Small intestine (tissue), 7 donors: ENCODE measurements around the gene ARAP2. TPM values are rescaled to one million over a fixed set of nuclear protein-coding genes. Genes with fewer than 3 reads are reported as not detected.

ENCODE experiments used
- DNase-seq, 2 donors: peaks; one replicate each; pipeline versions ENCODE4 v3.0.0 to v3.0.0-alpha.2; 2013
- FAIRE-seq: peaks from 2 replicates; lab custom pipeline; 2012; peaks lifted over from hg19 to GRCh38; lab: Jason Lieb, UNC
- H3K27ac ChIP-seq, 3 donors: one replicate each; pipeline ENCODE4 v1.5.1; 2013; ENCODE audit warnings: low read length in 2 of 3, mild to moderate bottlenecking in 2 of 3, control low read depth in 1 of 3, inconsistent platforms in 1 of 3, low read depth in 1 of 3, moderate library complexity in 1 of 3
- H3K27me3 ChIP-seq, 3 donors: one replicate each; pipeline ENCODE4 v1.6.1; 2013; ENCODE audit warnings: low read length in 3 of 3, inconsistent platforms in 1 of 3; ENCODE audit not compliant: control insufficient read depth in 3 of 3, insufficient read depth in 3 of 3
- H3K36me3 ChIP-seq, 3 donors: one replicate each; pipeline ENCODE4 v1.6.1; 2013; ENCODE audit warnings: low read length in 3 of 3, inconsistent platforms in 1 of 3, low read depth in 1 of 3, mild to moderate bottlenecking in 1 of 3, moderate library complexity in 1 of 3; ENCODE audit not compliant: control insufficient read depth in 3 of 3, insufficient read depth in 2 of 3
- H3K4me1 ChIP-seq, 3 donors: one replicate each; pipeline ENCODE4 v1.6.1; 2013; ENCODE audit warnings: low read length in 2 of 3, inconsistent platforms in 1 of 3, low read depth in 1 of 3, mild to moderate bottlenecking in 1 of 3, moderate library complexity in 1 of 3; ENCODE audit not compliant: control insufficient read depth in 3 of 3, insufficient read depth in 2 of 3
- H3K4me3 ChIP-seq, 3 donors: one replicate each; pipeline ENCODE4 v1.5.1; 2013; ENCODE audit warnings: low read length in 3 of 3, control low read depth in 1 of 3, inconsistent platforms in 1 of 3, low read depth in 1 of 3, mild to moderate bottlenecking in 1 of 3, moderate library complexity in 1 of 3
- H3K9me3 ChIP-seq, 2 donors: one replicate each; pipeline ENCODE4 v1.6.1; 2013; ENCODE audit warnings: low read depth in 1 of 2, low read length in 1 of 2; ENCODE audit not compliant: control insufficient read depth in 2 of 2, insufficient read depth in 1 of 2
- WGBS, 3 donors: extraction: QIAGEN DNeasy Blood & Tissue Kit; methylation state at CpG; one replicate each; pipeline ENCODE4 v1.1.7; 2013; 5-methylcytosine and 5-hydroxymethylcytosine counted together
- polyA plus RNA-seq, 4 donors: library from polyadenylated mRNA; stranded (reverse) in 3 of 4; unstranded in 1 of 4; fragments of 200-250 nt in 3 of 4; fragments of 120-200 nt in 1 of 4; gene quantifications; one replicate each; pipeline versions ENCODE4 v1.2.1 to v1.2.3, GENCODE V29; 2013
- donor health status: healthy with polysubstance abuse.
- donor health status: control.
- donor health status: control.
- donor health status: Bipolar disorder and iron deficiency.
- donor health status: healthy.

Gene ARAP2
- polyA plus RNA-seq, 4 donors: 3.2 to 14.1 (median 12.6) TPM

- H3K27ac ChIP-seq: no peak overlapping the region
- DNase-seq: no peak
- no peaks in the 10 kb centered on the region for H3K9me3 ChIP-seq
- no peak for FAIRE-seq
- no peaks in the 10 kb centered on the region for H3K27me3 ChIP-seq
- H3K36me3 ChIP-seq: peaks cover 2 to 3% (median 2%) of the 10 kb centered on the region in 3 donors
- no peak overlapping the region for H3K4me3 ChIP-seq
- H3K4me1 ChIP-seq: no peaks in the 10 kb centered on the region
Measured at GRCh38 chr4:36174570-36174969, 69.7 kb downstream of the ARAP2 start.

GRCh38 chr4:36173905-36174304 is 70.4 kb downstream of the ARAP2 start:
- Histone ChIP-seq H3K27ac (no peak overlapping the region), H3K4me1 (no peaks in the 10 kb centered on the region), H3K4me3 (no peak overlapping the region), H3K9me3 (no peaks in the 10 kb centered on the region), H3K27me3 (no peaks in the 10 kb centered on the region), H3K36me3 (peaks cover 2 to 3% (median 2%) of the 10 kb centered on the region in 3 donors)
- FAIRE-seq (no peak), DNase-seq (no peak)

- no peak overlapping the region for H3K27ac ChIP-seq
- H3K4me1 ChIP-seq: no peaks in the 10 kb centered on the region
- no peaks in the 10 kb centered on the region for H3K27me3 ChIP-seq
- FAIRE-seq (no peak), DNase-seq (no peak)
- H3K9me3 ChIP-seq: no peaks in the 10 kb centered on the region
- H3K36me3 ChIP-seq: peaks cover 1 to 3% (median 2%) of the 10 kb centered on the region in 3 donors
- 82 to 93% (median 89%) methylated on average over 2 of the region's 2 CpGs for WGBS, 3 donors
- no peak overlapping the region for H3K4me3 ChIP-seq
Measured at GRCh38 chr4:36172656-36173055, 71.7 kb downstream of the ARAP2 start.

GRCh38 chr4:36168127-36168878 is 76.0 kb downstream of the ARAP2 start:
- FAIRE-seq (no peak), DNase-seq (no peak)
- H3K27ac ChIP-seq: no peak overlapping the region
- H3K27me3 ChIP-seq: no peaks in the 10 kb centered on the region
- H3K36me3 ChIP-seq: peaks cover 0 to 6% (median 0%) of the 10 kb centered on the region in 3 donors
- H3K4me3 ChIP-seq: no peak overlapping the region
- 87 to 92% (median 87%) methylated on average over 6 of the region's 6 CpGs for WGBS, 3 donors
- no peaks in the 10 kb centered on the region for H3K4me1 ChIP-seq
- H3K9me3 ChIP-seq: no peaks in the 10 kb centered on the region

- no peaks in the 10 kb centered on the region for H3K9me3 ChIP-seq
- FAIRE-seq: no peak
- H3K4me1 ChIP-seq: no peaks in the 10 kb centered on the region
- DNase-seq: no peak
- no peak overlapping the region for H3K4me3 ChIP-seq
- H3K27me3 ChIP-seq: no peaks in the 10 kb centered on the region
- H3K27ac ChIP-seq: no peak overlapping the region
- peaks cover 0 to 10% (median 2%) of the 10 kb centered on the region in 3 donors for H3K36me3 ChIP-seq
- 62 to 88% (median 75%) methylated on average over 2 of the region's 2 CpGs for WGBS, 3 donors
Measured at GRCh38 chr4:36165631-36166005, 78.7 kb downstream of the ARAP2 start.

GRCh38 chr4:36164900-36165630 is 79.2 kb downstream of the ARAP2 start:
- WGBS, 3 donors: 72 to 91% (median 85%) methylated on average over 4 of the region's 4 CpGs
- Histone ChIP-seq H3K27me3 (no peaks in the 10 kb centered on the region), H3K27ac (no peak overlapping the region), H3K4me3 (no peak overlapping the region), H3K4me1 (no peaks in the 10 kb centered on the region), H3K36me3 (peaks cover 0 to 10% (median 2%) of the 10 kb centered on the region in 3 donors), H3K9me3 (no peaks in the 10 kb centered on the region)
- FAIRE-seq: no peak
- DNase-seq: no peak

GRCh38 chr4:36163198-36163597 is 81.1 kb downstream of the ARAP2 start:
- WGBS, 3 donors: 69 to 87% (median 84%) methylated on average over 3 of the region's 3 CpGs
- H3K4me3 ChIP-seq: no peak overlapping the region
- peaks cover 2 to 16% (median 2%) of the 10 kb centered on the region in 3 donors for H3K36me3 ChIP-seq
- H3K4me1 ChIP-seq: no peaks in the 10 kb centered on the region
- no peaks in the 10 kb centered on the region for H3K9me3 ChIP-seq
- DNase-seq (no peak), FAIRE-seq (no peak)
- no peaks in the 10 kb centered on the region for H3K27me3 ChIP-seq
- H3K27ac ChIP-seq: no peak overlapping the region

- H3K27me3 ChIP-seq: no peaks in the 10 kb centered on the region
- H3K9me3 ChIP-seq: no peaks in the 10 kb centered on the region
- H3K4me1 ChIP-seq: no peaks in the 10 kb centered on the region
- H3K4me3 ChIP-seq: no peak overlapping the region
- DNase-seq (no peak), FAIRE-seq (no peak)
- no peak overlapping the region for H3K27ac ChIP-seq
- WGBS, 3 donors: 86 to 89% (median 88%) methylated on average over 5 of the region's 5 CpGs
- peaks cover 2 to 16% (median 2%) of the 10 kb centered on the region in 3 donors for H3K36me3 ChIP-seq
Measured at GRCh38 chr4:36159208-36159607, 85.1 kb downstream of the ARAP2 start.
